ENCODE results near the gene IL1B.

DNA sequence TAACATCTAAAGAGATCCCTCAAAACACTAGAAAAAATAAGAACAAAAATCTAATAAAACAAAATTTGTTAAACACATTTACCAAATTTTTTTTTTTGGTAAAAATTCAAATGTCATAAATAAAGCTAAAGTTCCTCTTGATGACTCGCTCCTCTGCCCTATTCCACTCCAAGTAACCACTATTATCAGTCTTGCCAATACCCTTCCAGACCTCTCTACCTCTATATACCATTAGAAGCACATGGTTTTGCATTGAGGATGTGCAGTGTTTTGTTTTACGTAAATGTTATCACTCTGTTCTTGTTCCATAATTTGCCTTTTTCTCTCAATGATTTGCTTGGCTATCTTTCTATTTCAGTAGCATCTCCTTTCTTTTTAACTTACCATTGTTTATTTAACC is 10.9 kb downstream of the IL1B start:
- TF ChIP-seq, protein P1, sequence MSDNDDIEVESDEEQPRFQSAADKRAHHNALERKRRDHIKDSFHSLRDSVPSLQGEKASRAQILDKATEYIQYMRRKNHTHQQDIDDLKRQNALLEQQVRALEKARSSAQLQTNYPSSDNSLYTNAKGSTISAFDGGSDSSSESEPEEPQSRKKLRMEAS (IDR thresholded peaks at IDR 0.05; ENCODE audit: low read depth): no peak
- TF ChIP-seq, protein P2, sequence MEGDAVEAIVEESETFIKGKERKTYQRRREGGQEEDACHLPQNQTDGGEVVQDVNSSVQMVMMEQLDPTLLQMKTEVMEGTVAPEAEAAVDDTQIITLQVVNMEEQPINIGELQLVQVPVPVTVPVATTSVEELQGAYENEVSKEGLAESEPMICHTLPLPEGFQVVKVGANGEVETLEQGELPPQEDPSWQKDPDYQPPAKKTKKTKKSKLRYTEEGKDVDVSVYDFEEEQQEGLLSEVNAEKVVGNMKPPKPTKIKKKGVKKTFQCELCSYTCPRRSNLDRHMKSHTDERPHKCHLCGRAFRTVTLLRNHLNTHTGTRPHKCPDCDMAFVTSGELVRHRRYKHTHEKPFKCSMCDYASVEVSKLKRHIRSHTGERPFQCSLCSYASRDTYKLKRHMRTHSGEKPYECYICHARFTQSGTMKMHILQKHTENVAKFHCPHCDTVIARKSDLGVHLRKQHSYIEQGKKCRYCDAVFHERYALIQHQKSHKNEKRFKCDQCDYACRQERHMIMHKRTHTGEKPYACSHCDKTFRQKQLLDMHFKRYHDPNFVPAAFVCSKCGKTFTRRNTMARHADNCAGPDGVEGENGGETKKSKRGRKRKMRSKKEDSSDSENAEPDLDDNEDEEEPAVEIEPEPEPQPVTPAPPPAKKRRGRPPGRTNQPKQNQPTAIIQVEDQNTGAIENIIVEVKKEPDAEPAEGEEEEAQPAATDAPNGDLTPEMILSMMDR (IDR thresholded peaks at IDR 0.05): no peak
- TF ChIP-seq NRF1 (IDR thresholded peaks at IDR 0.05; ENCODE audit: low read depth, low read length): no peak
- TF ChIP-seq FOXJ3 (CRISPR knock-in tag; IDR thresholded peaks at IDR 0.05): no peak
- TF ChIP-seq, protein P3, sequence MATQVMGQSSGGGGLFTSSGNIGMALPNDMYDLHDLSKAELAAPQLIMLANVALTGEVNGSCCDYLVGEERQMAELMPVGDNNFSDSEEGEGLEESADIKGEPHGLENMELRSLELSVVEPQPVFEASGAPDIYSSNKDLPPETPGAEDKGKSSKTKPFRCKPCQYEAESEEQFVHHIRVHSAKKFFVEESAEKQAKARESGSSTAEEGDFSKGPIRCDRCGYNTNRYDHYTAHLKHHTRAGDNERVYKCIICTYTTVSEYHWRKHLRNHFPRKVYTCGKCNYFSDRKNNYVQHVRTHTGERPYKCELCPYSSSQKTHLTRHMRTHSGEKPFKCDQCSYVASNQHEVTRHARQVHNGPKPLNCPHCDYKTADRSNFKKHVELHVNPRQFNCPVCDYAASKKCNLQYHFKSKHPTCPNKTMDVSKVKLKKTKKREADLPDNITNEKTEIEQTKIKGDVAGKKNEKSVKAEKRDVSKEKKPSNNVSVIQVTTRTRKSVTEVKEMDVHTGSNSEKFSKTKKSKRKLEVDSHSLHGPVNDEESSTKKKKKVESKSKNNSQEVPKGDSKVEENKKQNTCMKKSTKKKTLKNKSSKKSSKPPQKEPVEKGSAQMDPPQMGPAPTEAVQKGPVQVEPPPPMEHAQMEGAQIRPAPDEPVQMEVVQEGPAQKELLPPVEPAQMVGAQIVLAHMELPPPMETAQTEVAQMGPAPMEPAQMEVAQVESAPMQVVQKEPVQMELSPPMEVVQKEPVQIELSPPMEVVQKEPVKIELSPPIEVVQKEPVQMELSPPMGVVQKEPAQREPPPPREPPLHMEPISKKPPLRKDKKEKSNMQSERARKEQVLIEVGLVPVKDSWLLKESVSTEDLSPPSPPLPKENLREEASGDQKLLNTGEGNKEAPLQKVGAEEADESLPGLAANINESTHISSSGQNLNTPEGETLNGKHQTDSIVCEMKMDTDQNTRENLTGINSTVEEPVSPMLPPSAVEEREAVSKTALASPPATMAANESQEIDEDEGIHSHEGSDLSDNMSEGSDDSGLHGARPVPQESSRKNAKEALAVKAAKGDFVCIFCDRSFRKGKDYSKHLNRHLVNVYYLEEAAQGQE (IDR thresholded peaks at IDR 0.05; ENCODE audit: low read depth, low read length): no peak
- TF ChIP-seq JUND (IDR thresholded peaks at IDR 0.05): no peak
- no peak for TF ChIP-seq SIN3A (IDR thresholded peaks at IDR 0.05; ENCODE audit: borderline replicate concordance, low read depth, low read length)
- no peak for TF ChIP-seq RCOR1 (IDR thresholded peaks at IDR 0.05; ENCODE audit: low read length)
- no peak for TF ChIP-seq TCF12 (IDR thresholded peaks at IDR 0.05)
- TF ChIP-seq EP300 (IDR thresholded peaks at IDR 0.05; ENCODE audit: borderline replicate concordance in 1 of 2, low read depth in 1 of 2, low read length in 1 of 2): no peak
